GM12878 (cell line): ENCODE measurements around the gene WDFY3. TPM values are rescaled to one million over a fixed set of nuclear protein-coding genes. Genes with fewer than 3 reads are reported as not detected.
"Not testable (repeated sequence)": the region's sequence is repeated elsewhere in the genome, so short reads cannot be mapped to it uniquely, and the experiment has no call there.

Experiments used
- ATAC-seq: fragments of 200-7000 bp; cut with Tn5 transposase; 3 replicates; pipeline ENCODE4 v1.9.1; 2020; ENCODE audit warnings: mild to moderate bottlenecking, moderate library complexity
- BruUV-seq: library from RNA; stranded (reverse); fragments of 400-500 nt; replicated peaks from 2 replicates; lab custom pipeline; 2021; lab: Mats Ljungman, UMichigan
- CTCF ChIA-PET: fragments of 300-600 bp; sonication (Branson Sonifier 250); formaldehyde crosslinking; extraction: SDS; loops from one replicate; lab custom pipeline; 2021; ENCODE audit warnings: inconsistent platforms; lab: Yijun Ruan, JAX
- POLR2A ChIA-PET: fragments of 350-600 bp; formaldehyde crosslinking; extraction: SDS; loops from one replicate; lab custom pipeline; 2021; ENCODE audit warnings: inconsistent platforms; lab: Charles Lee
- RAD21 ChIA-PET: fragments of 300-600 bp; sonication (Branson Sonifier 250); formaldehyde crosslinking; loops from one replicate; lab custom pipeline; 2023; ENCODE audit warnings: antibody characterized with exemption; ENCODE audit not compliant: unreplicated experiment; lab: Charles Lee
- SMC1A ChIA-PET: fragments of 300-600 bp; sonication (Branson Sonifier 250); formaldehyde crosslinking; loops from one replicate; lab custom pipeline; 2023; ENCODE audit not compliant: unreplicated experiment, uncharacterized antibody; lab: Charles Lee
- DNase-seq: peaks from one replicate; pipeline ENCODE4 v3.0.0-alpha.2; 2011; ENCODE audit warnings: low read depth, low spot score
- FAIRE-seq: peaks from 3 replicates; lab custom pipeline; 2011; peaks lifted over from hg19 to GRCh38; lab: Jason Lieb, UNC
- H2AFZ ChIP-seq: 2 replicates; pipeline ENCODE4 v1.6.0; 2011; ENCODE audit warnings: low read depth, low read length, control low read depth; ENCODE audit not compliant: control insufficient read depth
- H3K27ac ChIP-seq: 2 replicates; pipeline ENCODE4 v1.5.1; 2011; ENCODE audit warnings: control low read depth; ENCODE audit not compliant: control insufficient read depth, insufficient read depth
- H3K27me3 ChIP-seq, 2 experiments: replicated peaks in 1 of 2; 2 replicates each; pipeline versions ENCODE4 v1.6.0 to v1.6.1; 2011; ENCODE audit warnings: low read length in 1 of 2; ENCODE audit not compliant: control insufficient read depth in 2 of 2, insufficient read depth in 2 of 2
- H3K36me3 ChIP-seq, 2 experiments: 2 replicates each; pipeline ENCODE4 v1.5.1; 2011; ENCODE audit warnings: low read length in 1 of 2; ENCODE audit not compliant: control insufficient read depth in 2 of 2, insufficient read depth in 2 of 2
- H3K4me1 ChIP-seq: 2 replicates; pipeline ENCODE4 v1.6.1; 2011; ENCODE audit warnings: mild to moderate bottlenecking, low read length, moderate library complexity, mixed read lengths; ENCODE audit not compliant: control insufficient read depth, insufficient read depth
- H3K4me2 ChIP-seq: 2 replicates; pipeline ENCODE4 v1.6.0; 2011; ENCODE audit warnings: control low read depth; ENCODE audit not compliant: control insufficient read depth, insufficient read depth
- H3K4me3 ChIP-seq: fragments of 200-600 bp; sonication (generic); 2 replicates; pipeline ENCODE4 v1.5.1; 2016
- H3K79me2 ChIP-seq: 2 replicates; pipeline ENCODE4 v1.6.0; 2011; ENCODE audit warnings: low read length; ENCODE audit not compliant: control insufficient read depth, insufficient read depth
- H3K9ac ChIP-seq: 2 replicates; pipeline ENCODE4 v1.8.0; 2011; ENCODE audit warnings: low read length, control low read depth, mixed read lengths; ENCODE audit not compliant: control insufficient read depth, insufficient read depth
- H3K9me3 ChIP-seq: replicated peaks from 3 replicates; pipeline ENCODE4 v1.5.1; 2011; ENCODE audit warnings: mild to moderate bottlenecking, low read length; ENCODE audit not compliant: control insufficient read depth, insufficient read depth
- H4K20me1 ChIP-seq: 2 replicates; pipeline ENCODE4 v1.6.0; 2011; ENCODE audit not compliant: control insufficient read depth, insufficient read depth
- CREM ChIP-seq: IDR thresholded peaks from 2 replicates; pipeline ENCODE4 v1.6.1; 2014; ENCODE audit warnings: antibody characterized with exemption, low read depth
- DPF2 ChIP-seq: fragments of 450-650 bp; IDR thresholded peaks from 2 replicates; pipeline ENCODE4 v1.6.1; 2017; ENCODE audit warnings: mild to moderate bottlenecking
- HDGF ChIP-seq: fragments of 450-650 bp; IDR thresholded peaks from 2 replicates; pipeline ENCODE4 v1.6.1; 2016; ENCODE audit warnings: antibody characterized with exemption
- JUND ChIP-seq: IDR thresholded peaks from 2 replicates; pipeline ENCODE4 v1.6.1; 2012; ENCODE audit warnings: low read depth, mild to moderate bottlenecking, low read length, improper control_type of control experiment, moderate library complexity
- NBN ChIP-seq: fragments of 450-650 bp; IDR thresholded peaks from 2 replicates; pipeline ENCODE4 v1.6.1; 2016
- NR2C1 ChIP-seq: fragments of 450-650 bp; IDR thresholded peaks from 2 replicates; pipeline ENCODE4 v1.6.1; 2017; ENCODE audit warnings: antibody characterized with exemption, mild to moderate bottlenecking, moderate library complexity
- NR2C2 ChIP-seq: IDR thresholded peaks from 2 replicates; pipeline ENCODE4 v1.6.1; 2011; ENCODE audit warnings: borderline replicate concordance, low read depth; ENCODE audit not compliant: control insufficient read depth, insufficient read length
- WGBS: methylation state at CpG from one replicate; pipeline ENCODE4 v1.1.6; 2016; ENCODE audit warnings: low lambda C conversion rate; ENCODE audit not compliant: insufficient replicate concordance, insufficient coverage; ENCODE audit errors: missing lambda C conversion rate; 5-methylcytosine and 5-hydroxymethylcytosine counted together
- in situ Hi-C: fragments of 300-500 bp; cut with MboI; formaldehyde crosslinking; loops from 9 replicates; pipeline ENCODE4 v1.14.3; 2018; ENCODE audit warnings: mixed read lengths
- intact Hi-C: fragments of 100-400 bp; cut with micrococcal nuclease; formaldehyde crosslinking; loops from one replicate; pipeline ENCODE4 v1.14.2; 2022; ENCODE audit not compliant: unreplicated experiment
- polyA plus RNA-seq, 11 experiments: library from polyadenylated mRNA; depleted of rRNA in 4 of 11; unstranded in 6 of 11; stranded (reverse) in 5 of 11; fragments of >200 nt; fragmentation: Nextera tagmentation in 4 of 11; fragmentation: Illumina TruSeq in 1 of 11; extraction: Ambion mirVana in 4 of 11; extraction: Trizol in 1 of 11; gene quantifications; 1 replicate in 1 of 11; 2 replicates in 10 of 11; pipeline versions ENCODE4 v1.2.1 to v1.2.3, GENCODE V29; 2011 to 2016; ENCODE audit warnings: inconsistent platforms in 2 of 11, missing spikeins in 2 of 11, low read depth in 1 of 11
- total RNA-seq, 4 experiments: library from RNA; depleted of rRNA in 3 of 4; stranded (reverse); fragments of >200 nt in 3 of 4; fragmentation: Illumina TruSeq in 1 of 4; extraction: Trizol in 1 of 4; gene quantifications; 2 replicates each; pipeline versions ENCODE4 v1.2.1 to v1.2.3, GENCODE V29; 2013 to 2021

Gene WDFY3
- total and polyA plus RNA-seq, 10 of the 15 experiments (the other 5 are each of a cell fraction or from before 2014, with no cell fraction given) = 0.01 to 0.23 (median 0.12) TPM; not detected in 2

GRCh38 chr4:84683064-84683850, 283.2 kb downstream of the WDFY3 start:
- Histone ChIP-seq H3K4me3 (no peak overlapping the region), H3K4me1 (no peaks in the 10 kb centered on the region), H3K9me3 (no peaks in the 10 kb centered on the region), H3K9ac (no peak overlapping the region), H3K27me3 (no peaks in the 10 kb centered on the region), H4K20me1 (no peaks in the 10 kb centered on the region), H3K79me2 (no peaks in the 10 kb centered on the region), H3K4me2 (no peak overlapping the region), H3K36me3 (no peaks in the 10 kb centered on the region), H2AFZ (no peak overlapping the region), H3K27ac (no peak overlapping the region)
- ChIA-PET POLR2A (no interaction called here), RAD21 (no interaction called here), CTCF (interaction anchor here (0.6 kb wide), 1 partner anchor 686 kb away, joined by 3 read pairs; no protein-coding TSS in a partner anchor), SMC1A (no interaction called here)
- in situ Hi-C loops (no loop called here), intact Hi-C loops (no loop called here)
- WGBS = 17% methylated on average over 7 of the region's 7 CpGs
- ATAC-seq = no peak
- FAIRE-seq = no peak
- DNase-seq = no peak
- no peak for TF ChIP-seq CREM
- no peak for TF ChIP-seq JUND
- TF ChIP-seq HDGF = no peak
- no peak for TF ChIP-seq NR2C1
- TF ChIP-seq NBN = no peak
- TF ChIP-seq NR2C2 = no peak
- TF ChIP-seq DPF2 = no peak
- BruUV-seq = no TSS peak

- intact Hi-C loops, H3K27me3 ChIP-seq, DNase-seq, RAD21 ChIA-PET, H3K36me3 ChIP-seq, H3K4me1 ChIP-seq, H3K4me2 ChIP-seq, ATAC-seq, BruUV-seq, H4K20me1 ChIP-seq, POLR2A ChIA-PET, SMC1A ChIA-PET, H3K9me3 ChIP-seq, H3K4me3 ChIP-seq, H3K79me2 ChIP-seq, H2AFZ ChIP-seq, FAIRE-seq, H3K27ac ChIP-seq, in situ Hi-C loops, H3K9ac ChIP-seq: not testable (repeated sequence)
- 0% methylated on average over 4 of the region's 4 CpGs for WGBS
- CTCF ChIA-PET = interaction anchor here (0.6 kb wide), 1 partner anchor 686 kb away, joined by 3 read pairs; no protein-coding TSS in a partner anchor
Measured at GRCh38 chr4:84682661-84683060, 283.8 kb downstream of the WDFY3 start.
